ENCODE measurements around the gene DGAT2. TPM values are rescaled to one million over a fixed set of nuclear protein-coding genes. Genes with fewer than 3 reads are reported as not detected.

DGAT2 gene
- 1 to 10 TPM; 1.4 to 1.5 TPM for total RNA-seq

- Mint-ChIP-seq H3K4me1 (peaks cover 30% of the 10 kb centered on the region), H3K4me3 (peak within 1 kb of the TSS; percentile 61), H3K27ac (peak within 1 kb of the TSS; percentile 48), H3K36me3 (ENCODE audit: low read depth) (no peaks in the 10 kb centered on the region), H3K27me3 (peaks cover 28% of the 10 kb centered on the region), H3K9me3 (ENCODE audit: low read depth) (no peaks in the 10 kb centered on the region)
- DNase-seq (peak; percentile 82), ATAC-seq (peak; percentile 86)
- ChIA-PET POLR2A (no interaction called here), CTCF (interaction anchor here (0.8 to 1.5 kb wide), 2 partner anchors 18 to 34 kb away, joined by 4 to 6 read pairs; no protein-coding TSS in a partner anchor)
- intact Hi-C loops (cut with DNase I, micrococcal nuclease): loop anchor here (1.0 to 5.0 kb wide), 2 partner anchors 46 to 47 kb away; partner anchors contain the start of gene UVRAG (in 1 of the 2)
Observed at GRCh38 chr11:75768112-75768908, at the start of gene DGAT2. DGAT2 (plus strand) TSS chr11:75768778; CDS start chr11:75768992, 214 bp downstream.

GRCh38 chr11:75719340-75720239, 49.0 kb upstream of the DGAT2 start:
- no peaks in the 10 kb centered on the region for H3K36me3 Mint-ChIP-seq (ENCODE audit: low read depth)
- no peaks in the 10 kb centered on the region for H3K9me3 Mint-ChIP-seq (ENCODE audit: low read depth)
- no peak overlapping the region for H3K27ac Mint-ChIP-seq
- peaks cover 2% of the 10 kb centered on the region for H3K27me3 Mint-ChIP-seq
- DNase-seq: no peak
- intact Hi-C loops (cut with DNase I, micrococcal nuclease): loop anchor here (5.0 kb wide), 2 partner anchors 48 to 598 kb away; partner anchors contain the start of gene DGAT2 (in 1 of the 2)
- H3K4me1 Mint-ChIP-seq: no peaks in the 10 kb centered on the region
- POLR2A ChIA-PET: no interaction called here
- CTCF ChIA-PET: interaction anchor here (0.7 to 0.8 kb wide), 2 partner anchors 14 to 582 kb away, joined by 3 read pairs; no protein-coding TSS in a partner anchor
- no peak overlapping the region for H3K4me3 Mint-ChIP-seq
- ATAC-seq: no peak

- ATAC-seq (no peak), DNase-seq (no peak)
- Mint-ChIP-seq H3K27me3 (peaks cover 2% of the 10 kb centered on the region), H3K4me3 (no peak overlapping the region), H3K9me3 (ENCODE audit: low read depth) (no peaks in the 10 kb centered on the region), H3K36me3 (ENCODE audit: low read depth) (no peaks in the 10 kb centered on the region), H3K27ac (no peak overlapping the region), H3K4me1 (no peaks in the 10 kb centered on the region)
- POLR2A ChIA-PET: no interaction called here
- intact Hi-C loops (cut with DNase I, micrococcal nuclease): loop anchor here (5.0 kb wide), 2 partner anchors 47 to 597 kb away; partner anchors contain the start of gene DGAT2 (in 1 of the 2)
- CTCF ChIA-PET: interaction anchor here (1.2 kb wide), 1 partner anchor 15 kb away, joined by 5 read pairs; no protein-coding TSS in a partner anchor
Observed at GRCh38 chr11:75720639-75721038, 47.9 kb upstream of the DGAT2 start.

GRCh38 chr11:75721852-75722668, 46.5 kb upstream of the DGAT2 start:
- no peaks in the 10 kb centered on the region for H3K27me3 Mint-ChIP-seq
- CTCF ChIA-PET: interaction anchor here (0.7 to 1.6 kb wide), 6 partner anchors 8 to 430 kb away, joined by 3 to 11 read pairs (median 4); no protein-coding TSS in a partner anchor
- no peak overlapping the region for H3K27ac Mint-ChIP-seq
- no peaks in the 10 kb centered on the region for H3K36me3 Mint-ChIP-seq (ENCODE audit: low read depth)
- H3K9me3 Mint-ChIP-seq (ENCODE audit: low read depth): no peaks in the 10 kb centered on the region
- H3K4me1 Mint-ChIP-seq: no peaks in the 10 kb centered on the region
- intact Hi-C loops (cut with DNase I, micrococcal nuclease): loop anchor here (2.0 to 5.0 kb wide), 3 partner anchors 45 to 595 kb away; partner anchors contain the start of gene DGAT2 (in 1 of the 2)
- no peak overlapping the region for H3K4me3 Mint-ChIP-seq
- ATAC-seq (no peak), DNase-seq (no peak)
- POLR2A ChIA-PET: no interaction called here

- H3K27ac Mint-ChIP-seq: no peak overlapping the region
- H3K9me3 Mint-ChIP-seq (ENCODE audit: low read depth): no peaks in the 10 kb centered on the region
- DNase-seq: no peak
- H3K27me3 Mint-ChIP-seq: no peaks in the 10 kb centered on the region
- ChIA-PET CTCF (interaction anchor here (0.9 to 1.6 kb wide), 6 partner anchors 9 to 429 kb away, joined by 3 to 11 read pairs (median 4); no protein-coding TSS in a partner anchor), POLR2A (no interaction called here)
- H3K4me1 Mint-ChIP-seq: no peaks in the 10 kb centered on the region
- H3K4me3 Mint-ChIP-seq: no peak overlapping the region
- ATAC-seq: no peak
- intact Hi-C loops (cut with DNase I, micrococcal nuclease): loop anchor here (1.0 to 5.0 kb wide), 4 partner anchors 45 to 595 kb away; partner anchors contain the start of gene DGAT2 (in 1 of the 2)
- no peaks in the 10 kb centered on the region for H3K36me3 Mint-ChIP-seq (ENCODE audit: low read depth)
Observed at GRCh38 chr11:75722669-75723042, 45.9 kb upstream of the DGAT2 start.

GRCh38 chr11:75725547-75726320, 42.8 kb upstream of the DGAT2 start:
- DNase-seq (no peak), ATAC-seq (no peak)
- Mint-ChIP-seq H3K9me3 (ENCODE audit: low read depth) (no peaks in the 10 kb centered on the region), H3K27ac (no peak overlapping the region), H3K4me1 (no peaks in the 10 kb centered on the region), H3K36me3 (ENCODE audit: low read depth) (no peaks in the 10 kb centered on the region), H3K4me3 (no peak overlapping the region), H3K27me3 (no peaks in the 10 kb centered on the region)
- CTCF ChIA-PET: interaction anchor here (0.6 to 2.1 kb wide), 3 partner anchors 50 to 619 kb away, joined by 3 to 7 read pairs (median 6); no protein-coding TSS in a partner anchor
- POLR2A ChIA-PET: no interaction called here
- intact Hi-C loops (cut with DNase I, micrococcal nuclease): no loop called here

GRCh38 chr11:75728992-75729391, 39.6 kb upstream of the DGAT2 start:
- Mint-ChIP-seq H3K4me1 (no peaks in the 10 kb centered on the region), H3K36me3 (ENCODE audit: low read depth) (no peaks in the 10 kb centered on the region), H3K27ac (no peak overlapping the region), H3K27me3 (no peaks in the 10 kb centered on the region), H3K4me3 (no peak overlapping the region), H3K9me3 (ENCODE audit: low read depth) (no peaks in the 10 kb centered on the region)
- ChIA-PET POLR2A (no interaction called here), CTCF (no interaction called here)
- no peak for DNase-seq
- no peak for ATAC-seq
- intact Hi-C loops (cut with DNase I, micrococcal nuclease): no loop called here

- ChIA-PET CTCF (interaction anchor here (1.8 kb wide), 1 partner anchor 136 kb away, joined by 4 read pairs; no protein-coding TSS in a partner anchor), POLR2A (no interaction called here)
- Mint-ChIP-seq H3K9me3 (ENCODE audit: low read depth) (no peaks in the 10 kb centered on the region), H3K27me3 (no peaks in the 10 kb centered on the region), H3K27ac (no peak overlapping the region), H3K36me3 (ENCODE audit: low read depth) (no peaks in the 10 kb centered on the region), H3K4me3 (no peak overlapping the region), H3K4me1 (no peaks in the 10 kb centered on the region)
- intact Hi-C loops (cut with DNase I, micrococcal nuclease): no loop called here
- no peak for DNase-seq
- ATAC-seq: no peak
Observed at GRCh38 chr11:75731095-75731494, 37.5 kb upstream of the DGAT2 start.

GRCh38 chr11:75733071-75733430, 35.5 kb upstream of the DGAT2 start:
- Mint-ChIP-seq H3K4me1 (no peaks in the 10 kb centered on the region), H3K9me3 (ENCODE audit: low read depth) (no peaks in the 10 kb centered on the region), H3K27me3 (no peaks in the 10 kb centered on the region), H3K36me3 (ENCODE audit: low read depth) (no peaks in the 10 kb centered on the region), H3K4me3 (no peak overlapping the region), H3K27ac (no peak overlapping the region)
- DNase-seq (no peak), ATAC-seq (no peak)
- intact Hi-C loops (cut with DNase I, micrococcal nuclease): no loop called here
- POLR2A ChIA-PET: no interaction called here
- CTCF ChIA-PET: no interaction called here

GRCh38 chr11:75733431-75734107, 35.0 kb upstream of the DGAT2 start:
- H3K27me3 Mint-ChIP-seq: no peaks in the 10 kb centered on the region
- DNase-seq: peak; percentile 17
- no peak overlapping the region for H3K27ac Mint-ChIP-seq
- no peak overlapping the region for H3K4me3 Mint-ChIP-seq
- ChIA-PET CTCF (no interaction called here), POLR2A (no interaction called here)
- H3K9me3 Mint-ChIP-seq (ENCODE audit: low read depth): no peaks in the 10 kb centered on the region
- intact Hi-C loops (cut with DNase I, micrococcal nuclease): no loop called here
- peak; percentile 94 for ATAC-seq
- no peaks in the 10 kb centered on the region for H3K36me3 Mint-ChIP-seq (ENCODE audit: low read depth)
- no peaks in the 10 kb centered on the region for H3K4me1 Mint-ChIP-seq
